Activated T-helper 9 cell treated with anti-CD3 and anti-CD28 coated beads, Interleukin-2, amount 50 U/mL, for 16 hours (primary cell): ENCODE data around the gene BRD1.
"Not testable (repeated sequence)": the region's sequence is repeated elsewhere in the genome, so short reads cannot be mapped to it uniquely, and the experiment has no call there.

ENCODE experiments used
- DNase-seq: peaks from one replicate; pipeline ENCODE4 v3.0.0-alpha.2; 2020; ENCODE audit warnings: low read depth

Gene BRD1

DNA sequence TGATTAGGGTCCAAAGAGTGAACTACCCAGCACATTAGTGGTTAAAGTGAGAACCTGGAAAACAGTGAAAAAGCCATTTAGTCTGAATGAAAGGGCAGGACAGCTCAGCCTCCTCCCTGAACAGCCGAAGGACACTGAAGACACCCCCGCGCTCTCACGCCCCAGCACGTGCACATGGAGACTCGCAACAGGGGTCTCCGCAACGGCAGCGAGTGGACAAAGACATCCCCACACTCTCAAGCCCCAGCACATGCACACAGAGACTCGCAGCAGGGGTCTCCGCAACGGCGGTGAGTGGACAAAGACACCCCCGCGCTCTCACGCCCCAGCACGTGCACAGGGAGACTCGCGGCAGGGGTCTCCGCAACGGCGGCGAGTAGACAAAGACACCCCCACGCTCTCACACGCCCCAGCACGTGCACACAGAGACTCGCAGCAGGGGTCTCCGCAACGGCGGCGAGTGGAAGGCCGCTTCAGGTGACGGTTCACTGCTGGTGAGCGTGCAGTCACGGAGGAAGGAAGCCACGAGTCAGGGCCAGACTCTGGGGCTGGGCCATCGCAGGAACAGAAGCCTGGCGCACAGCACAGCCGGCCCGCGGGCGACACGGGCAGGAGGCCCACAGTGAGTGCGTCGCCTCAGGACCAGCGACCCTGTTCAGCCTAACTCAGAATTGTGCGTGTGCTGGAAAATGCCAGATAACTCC lies 43.6 kb downstream of the BRD1 start:
- DNase-seq = no peak

DNA sequence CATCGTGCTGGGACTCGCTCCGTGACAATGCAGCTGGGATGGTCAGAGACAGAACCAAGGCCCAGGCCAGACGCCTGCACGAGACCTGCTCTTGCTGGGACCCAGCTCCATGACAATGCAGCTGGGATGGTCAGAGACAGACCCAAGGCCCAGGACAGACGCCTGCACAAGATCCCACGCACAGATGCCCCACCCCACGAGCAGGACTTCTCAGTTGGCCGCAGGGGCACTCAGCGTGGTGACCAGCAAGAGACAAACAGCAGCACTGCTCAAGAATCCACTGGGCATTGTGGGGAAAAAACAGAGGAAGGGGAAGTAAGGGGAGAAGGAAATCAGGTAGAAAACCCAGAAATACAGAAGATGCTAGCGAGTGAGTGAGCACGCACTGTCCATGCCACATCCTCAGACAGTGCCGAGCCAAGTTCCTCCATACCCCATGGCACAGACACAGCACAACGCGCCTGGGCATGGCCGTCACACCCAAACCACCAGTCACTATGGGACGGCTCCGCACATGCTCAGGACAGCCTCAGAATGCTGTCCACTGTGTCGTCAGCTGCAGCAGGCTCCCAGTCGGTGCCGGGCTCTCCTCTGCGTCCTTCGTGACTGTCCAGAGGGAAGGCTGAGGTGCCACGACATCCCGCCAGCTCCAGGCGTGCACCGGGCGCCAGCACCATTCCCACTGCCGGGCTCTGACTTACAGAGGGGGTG lies 44.5 kb downstream of the BRD1 start:
- DNase-seq = no peak

DNA sequence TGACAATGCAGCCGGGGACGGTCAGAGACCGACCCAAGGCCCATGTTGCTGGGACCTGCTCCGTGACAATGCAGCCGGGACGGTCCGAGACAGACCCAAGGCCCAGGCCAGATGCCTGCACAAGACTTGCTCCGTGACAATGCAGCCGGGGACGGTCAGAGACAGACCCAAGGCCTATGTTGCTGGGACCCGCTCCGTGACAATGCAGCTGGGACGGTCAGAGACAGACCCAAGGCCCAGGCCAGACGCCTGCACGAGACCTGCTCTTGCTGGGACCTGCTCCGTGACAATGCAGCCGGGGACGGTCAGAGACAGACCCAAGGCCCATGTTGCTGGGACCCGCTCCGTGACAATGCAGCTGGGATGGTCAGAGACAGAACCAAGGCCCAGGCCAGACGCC lies 45.8 kb downstream of the BRD1 start:
- DNase-seq = not testable (repeated sequence)

DNA sequence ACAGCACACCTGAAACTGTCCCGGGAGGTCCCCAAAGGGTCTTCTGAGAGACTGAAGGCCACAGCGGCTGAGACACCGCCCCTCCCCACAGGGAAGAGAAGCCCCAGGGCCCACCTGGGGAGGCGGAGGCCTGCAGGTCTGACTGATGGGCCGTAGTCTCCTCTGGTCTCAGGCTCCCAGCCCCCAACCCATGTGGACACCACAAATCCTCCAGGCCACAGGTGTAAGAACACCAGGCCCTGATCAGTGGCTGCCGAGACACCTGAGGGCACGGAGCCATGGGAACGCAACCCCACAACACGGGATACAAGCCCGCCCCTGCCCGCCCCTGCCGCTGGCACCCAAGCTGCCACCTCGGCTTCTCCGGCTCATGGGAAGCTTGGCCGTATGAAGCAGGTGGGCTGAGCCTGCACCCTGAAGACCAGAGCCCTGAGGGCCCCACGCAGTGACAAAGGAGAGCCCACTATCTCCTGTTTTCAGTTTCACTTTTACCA lies 46.3 kb downstream of the BRD1 start:
- no peak for DNase-seq

DNA sequence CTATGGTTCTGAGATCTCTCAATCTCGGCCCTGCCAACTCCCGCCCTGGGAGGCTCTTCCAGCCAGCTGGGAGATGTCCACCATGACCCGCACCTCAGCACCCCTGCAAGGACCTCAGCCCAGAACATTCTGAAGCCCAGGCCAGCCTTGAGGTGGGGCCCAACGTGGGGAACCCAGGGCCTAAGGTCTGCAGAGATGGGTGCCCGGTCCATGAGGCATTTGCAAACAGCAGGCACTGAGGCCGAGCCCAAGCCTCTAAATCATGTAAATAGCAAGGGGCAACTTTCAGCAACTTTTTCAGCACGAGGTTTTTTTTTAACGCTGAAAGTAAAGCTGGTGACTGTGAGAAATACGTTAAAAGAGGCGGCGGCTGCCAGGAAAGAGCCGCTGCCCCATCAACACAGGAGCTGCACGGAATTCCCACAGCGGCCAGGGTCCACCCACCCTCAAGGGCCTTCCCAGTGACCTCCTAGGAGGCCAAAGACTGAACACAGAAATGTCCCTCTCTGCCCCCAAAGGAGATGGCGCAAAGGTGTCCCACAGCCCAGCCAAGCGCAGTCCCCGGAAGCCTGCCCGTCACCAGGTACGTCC lies 46.9 kb downstream of the BRD1 start:
- no peak for DNase-seq

DNA sequence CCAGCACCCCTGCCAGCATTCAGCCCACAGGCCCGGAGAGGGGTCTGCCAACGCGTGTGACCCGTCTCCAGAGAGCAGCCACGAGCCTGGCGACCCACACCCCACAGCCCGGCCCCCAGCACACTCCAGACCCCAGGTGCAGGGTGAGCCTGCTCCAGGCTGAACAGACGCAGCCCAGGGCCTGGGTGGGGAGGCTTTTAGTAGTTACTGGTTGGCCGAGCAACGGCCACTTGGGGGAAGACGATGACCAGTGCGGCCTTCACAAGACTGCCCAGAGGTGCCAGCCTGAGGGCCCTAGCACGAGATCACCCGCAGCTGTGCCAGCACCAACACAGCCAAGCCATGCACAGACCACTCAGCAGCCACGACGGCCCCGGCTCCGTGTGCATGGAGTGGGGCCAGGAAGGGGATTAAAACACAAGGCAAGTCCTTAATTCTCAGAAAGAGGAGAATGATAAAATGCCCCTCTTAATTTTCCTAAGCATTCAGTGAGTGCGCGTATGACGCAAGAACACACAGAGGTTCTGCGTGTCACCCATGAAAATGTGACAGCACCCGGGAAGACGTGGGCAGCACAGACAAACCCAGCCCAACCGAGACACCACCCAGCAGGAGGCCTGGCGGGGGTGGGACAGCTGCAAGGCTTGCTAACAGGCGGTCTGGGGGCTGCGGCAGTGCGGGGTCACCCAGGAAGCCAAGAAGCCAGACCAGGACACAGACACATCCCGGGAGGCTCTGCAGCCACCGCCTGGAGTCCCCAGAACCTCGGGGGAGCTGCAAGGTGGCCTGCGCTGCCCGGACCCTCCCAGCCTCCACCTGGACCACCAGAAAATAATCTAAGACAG lies 47.6 kb downstream of the BRD1 start:
- DNase-seq = no peak

DNA sequence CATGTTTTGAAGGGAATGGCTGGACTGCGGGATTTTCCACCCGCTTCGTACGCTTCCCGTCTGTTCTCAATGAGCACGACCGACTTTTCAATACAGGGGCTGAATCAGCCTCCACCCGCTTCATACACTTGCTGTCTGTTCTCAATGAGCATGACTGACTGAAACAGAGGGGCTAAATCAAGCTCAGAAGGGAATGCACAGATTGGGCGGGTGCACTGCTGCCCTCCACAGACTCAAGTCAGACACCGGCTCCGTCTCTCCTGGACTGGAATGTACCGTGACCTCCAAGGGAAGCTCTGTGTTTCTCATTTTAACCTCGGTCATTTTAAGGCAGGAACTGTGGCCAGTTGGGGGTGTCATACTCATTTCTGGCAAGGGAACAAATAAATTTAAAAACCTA lies 48.5 kb downstream of the BRD1 start:
- DNase-seq = no peak

DNA sequence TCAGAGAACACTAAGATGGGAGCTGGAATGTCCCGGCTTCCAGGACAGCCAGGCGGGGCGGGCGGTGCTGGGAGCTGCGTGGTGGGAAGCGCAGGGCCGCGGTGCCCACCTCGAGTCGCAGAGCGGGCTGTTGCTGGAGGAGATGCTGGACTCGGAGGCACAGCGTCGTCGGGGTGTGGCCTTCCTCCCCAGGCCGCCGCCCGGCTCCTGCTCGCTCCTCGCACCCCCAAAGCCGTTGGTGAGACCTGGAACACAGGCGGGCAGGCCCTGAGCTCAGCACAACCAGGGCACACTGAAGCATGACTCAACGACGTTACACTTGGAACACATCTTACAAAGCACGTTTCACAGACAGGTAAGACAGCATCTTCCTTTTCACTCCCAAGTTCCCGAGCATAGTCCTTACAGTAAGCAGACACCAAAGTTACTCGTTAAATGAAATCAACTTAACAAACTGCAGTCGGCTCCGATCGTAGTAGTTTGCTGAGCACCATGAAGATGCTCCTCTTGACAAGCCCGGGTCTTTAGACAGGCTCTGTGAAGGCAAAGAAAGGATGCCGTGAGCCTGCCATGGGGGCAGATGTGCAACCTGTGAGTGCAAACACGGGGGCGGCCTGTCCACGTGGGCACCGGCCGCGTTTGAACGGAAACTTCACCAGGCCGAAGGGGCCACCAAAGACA lies 50.0 kb downstream of the BRD1 start:
- no peak for DNase-seq

DNA sequence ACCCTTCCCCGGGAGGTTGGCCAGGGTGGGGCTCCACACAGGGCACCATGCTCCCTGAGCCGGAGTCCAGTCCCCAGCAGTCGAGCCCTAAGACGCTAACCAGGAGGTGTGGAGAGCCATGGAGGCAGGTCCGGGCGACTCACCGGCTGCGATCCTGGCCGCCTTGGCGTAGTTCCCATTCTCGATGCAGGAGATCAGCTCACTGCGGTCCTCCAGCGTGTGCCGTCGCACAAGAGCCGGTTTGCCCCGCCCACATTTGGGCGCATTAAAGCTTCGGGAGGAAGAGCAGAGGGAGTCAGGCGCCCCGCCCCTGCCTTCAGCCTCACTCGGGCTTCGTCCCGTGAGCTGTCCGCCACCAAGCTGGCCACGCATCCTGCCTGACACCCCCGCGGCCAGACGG lies 50.8 kb downstream of the BRD1 start:
- DNase-seq = no peak

DNA sequence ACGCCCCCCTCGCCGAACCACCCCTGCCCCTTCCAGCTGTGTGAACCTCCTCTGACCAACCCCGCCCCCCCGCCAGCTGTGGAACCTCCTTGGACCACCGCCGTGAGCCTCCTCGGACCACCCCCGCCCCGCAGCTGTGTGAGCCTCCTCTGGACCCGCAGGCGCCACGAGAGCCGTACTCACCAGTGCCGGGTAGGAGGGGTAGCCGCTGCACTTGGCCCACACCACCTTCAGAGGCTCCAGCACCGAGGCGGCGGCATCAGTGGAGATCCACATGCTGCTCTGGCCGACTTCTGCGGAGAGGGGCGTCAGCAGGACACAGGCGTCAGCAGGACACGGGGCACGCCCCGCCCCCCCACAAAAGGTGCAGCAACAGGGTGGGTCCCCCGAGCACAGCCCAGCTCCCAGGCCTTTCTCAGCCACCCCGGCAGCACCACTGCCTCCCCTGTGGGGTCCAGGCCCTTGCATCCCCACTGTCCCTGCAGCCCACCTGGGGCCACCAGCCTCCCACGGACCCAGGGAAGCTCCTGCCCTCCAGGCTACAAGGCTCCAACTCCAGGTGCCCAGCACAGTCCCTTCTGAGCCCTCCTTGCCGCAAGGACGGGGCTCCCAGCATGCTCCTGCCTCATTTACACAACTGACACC lies 51.7 kb downstream of the BRD1 start:
- DNase-seq = no peak

DNA sequence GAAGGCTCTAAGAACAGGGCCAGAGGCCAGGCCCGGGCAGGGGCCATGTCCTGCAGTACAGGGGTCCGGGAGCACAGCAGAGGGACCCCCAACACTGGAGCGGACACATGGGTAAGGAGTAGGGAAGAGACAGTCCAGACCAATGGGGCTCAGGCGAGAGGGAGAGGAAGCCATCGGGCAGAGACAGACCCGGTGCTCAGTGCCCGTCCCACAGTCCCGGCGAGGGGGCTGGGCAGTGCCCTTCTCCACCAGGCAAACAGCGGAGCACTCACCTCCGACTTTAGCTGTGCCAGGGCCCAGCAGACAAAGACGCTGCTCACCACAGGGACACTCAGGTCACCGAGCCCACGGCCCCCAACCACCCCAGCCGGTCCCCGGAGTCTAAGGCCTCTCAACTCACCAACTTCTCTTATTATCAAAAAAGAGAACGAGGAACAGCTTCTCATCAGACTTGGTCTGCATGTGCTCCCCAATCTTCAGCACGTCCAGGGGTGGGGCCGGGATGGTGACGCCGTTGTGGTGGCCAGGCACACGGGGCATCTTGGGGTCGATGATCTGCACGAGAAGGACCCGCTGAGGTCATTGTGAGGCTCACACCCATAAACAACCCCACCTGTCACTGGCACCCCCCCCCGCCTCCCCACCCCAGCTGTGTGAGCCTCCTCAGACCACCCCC lies 52.3 kb downstream of the BRD1 start:
- no peak for DNase-seq

DNA sequence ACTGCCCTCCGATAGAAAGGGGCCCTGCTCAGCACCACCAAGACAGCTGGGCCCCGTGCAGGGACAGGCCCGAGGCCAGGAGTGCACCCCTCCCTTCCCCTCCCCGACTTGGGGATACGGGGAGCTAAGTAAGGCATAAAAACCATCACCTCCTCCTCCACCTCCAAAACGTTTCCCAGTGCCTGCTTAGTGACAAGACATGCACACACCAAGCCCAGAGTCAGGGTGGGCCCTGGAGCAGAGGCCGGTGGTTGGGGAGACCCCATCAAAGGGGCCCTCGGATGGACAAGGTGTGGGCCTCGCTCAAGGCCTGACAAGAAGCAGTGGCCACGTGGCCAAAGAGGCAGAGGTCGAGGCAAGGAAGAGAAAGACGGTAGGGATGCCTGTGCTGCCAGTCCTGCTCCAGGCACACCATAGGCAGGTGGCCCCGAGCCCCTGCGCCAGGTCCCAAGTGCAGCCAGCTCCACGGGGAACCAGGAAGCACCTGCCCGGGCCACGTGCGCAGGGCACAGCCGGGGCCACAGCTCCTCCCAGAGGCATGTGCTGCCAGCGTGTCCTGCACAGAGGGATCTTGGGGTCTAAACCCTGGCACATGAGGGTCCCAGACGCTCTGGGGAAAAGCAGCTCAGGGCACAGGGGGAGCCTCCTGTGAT lies 53.0 kb downstream of the BRD1 start:
- no peak for DNase-seq

DNA sequence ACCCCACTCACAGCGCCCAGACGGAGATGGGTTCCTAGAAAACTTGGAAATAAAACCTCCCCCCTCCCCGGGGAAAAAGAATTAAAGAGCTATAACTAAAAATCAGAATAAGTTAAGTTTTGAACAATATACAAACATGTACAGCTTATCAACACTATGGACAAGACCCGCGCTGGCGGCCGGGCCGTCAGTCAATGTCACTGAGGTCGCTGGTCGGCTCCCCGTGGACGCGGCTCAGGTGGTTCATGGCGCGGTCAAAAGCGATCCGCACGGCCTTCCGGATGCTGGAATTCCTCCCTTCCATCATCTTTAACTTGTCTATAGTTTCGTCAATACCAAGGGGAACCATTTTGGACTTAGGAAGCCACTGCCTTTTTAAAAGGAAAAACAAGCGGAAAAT lies 53.6 kb downstream of the BRD1 start:
- DNase-seq = no peak

DNA sequence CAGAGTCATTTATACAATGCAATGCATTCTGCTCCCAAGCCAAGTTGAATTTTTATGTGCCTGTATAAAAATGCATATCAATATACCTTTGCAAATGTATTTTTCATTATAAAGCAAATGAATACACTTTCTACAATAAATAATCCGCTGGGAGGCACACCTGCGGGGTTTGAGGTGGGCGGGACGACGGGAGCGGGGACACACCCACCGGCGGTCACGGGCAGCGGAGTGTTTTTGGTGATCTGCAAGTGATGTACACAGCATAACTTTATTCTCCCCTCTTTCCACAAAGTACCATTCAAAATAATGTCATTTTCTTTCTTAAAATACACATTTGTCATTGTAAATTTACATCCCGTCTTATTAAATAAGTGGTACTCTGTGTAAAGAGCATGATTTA lies 54.1 kb downstream of the BRD1 start:
- no peak for DNase-seq

DNA sequence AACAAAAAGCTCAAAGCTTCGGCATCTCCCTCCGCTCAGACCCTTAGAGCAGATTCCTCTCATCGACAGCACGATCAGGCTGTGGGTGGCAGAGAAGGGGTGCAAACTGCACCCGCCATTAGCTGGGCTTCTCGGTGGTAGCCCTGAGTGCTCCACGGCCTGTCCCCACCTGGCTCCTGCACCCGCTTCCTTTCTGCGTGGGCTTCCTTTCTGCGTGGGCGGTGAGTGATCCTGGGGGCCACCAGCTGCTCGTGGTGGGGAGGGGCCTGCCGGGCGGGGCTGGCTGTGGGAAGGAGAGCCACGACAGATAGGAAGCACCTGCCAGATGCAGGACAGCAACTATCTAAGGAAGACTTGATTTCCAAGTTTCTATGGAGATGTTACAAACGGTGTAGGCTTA lies 55.0 kb downstream of the BRD1 start:
- DNase-seq = no peak

DNA sequence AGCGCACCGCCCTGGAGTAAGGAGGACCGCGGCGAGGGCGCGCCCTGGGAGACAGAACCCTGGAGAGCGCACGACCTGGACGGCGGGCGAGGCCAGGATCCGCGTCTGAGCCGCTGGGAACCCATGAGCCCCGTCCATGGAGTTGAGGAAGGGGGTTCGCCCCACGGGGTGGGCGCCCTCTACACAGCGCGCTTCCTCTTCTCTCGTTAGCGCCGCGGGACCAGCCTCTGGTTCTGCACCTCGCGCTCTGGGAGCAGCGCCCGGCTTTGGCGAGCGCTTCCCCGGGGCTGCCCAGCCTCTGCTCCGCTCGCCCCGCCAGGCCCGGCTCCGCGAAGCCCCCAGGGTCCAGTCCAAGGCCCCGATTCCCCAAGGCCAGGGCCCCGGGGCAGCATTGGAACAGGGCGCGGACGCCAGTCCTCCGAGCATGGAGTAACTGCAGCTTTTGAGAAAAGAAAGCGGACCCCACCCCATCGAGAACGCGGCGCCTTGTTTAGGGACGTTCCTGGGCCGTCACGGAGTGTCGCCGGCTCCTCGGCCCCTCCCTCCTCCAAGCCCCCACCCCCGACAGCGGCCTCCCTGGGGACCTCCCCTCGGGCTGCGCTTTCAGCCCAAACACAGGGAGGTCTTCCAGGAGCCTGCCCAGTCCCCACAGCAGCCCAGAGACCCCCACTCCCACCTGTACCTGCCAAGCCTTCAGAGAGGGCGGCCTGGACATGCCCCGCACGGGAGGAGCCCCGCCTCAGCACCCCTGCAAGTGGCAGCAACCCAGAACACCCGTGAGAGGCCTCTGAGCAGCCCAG lies 56.2 kb downstream of the BRD1 start:
- DNase-seq = no peak

DNA sequence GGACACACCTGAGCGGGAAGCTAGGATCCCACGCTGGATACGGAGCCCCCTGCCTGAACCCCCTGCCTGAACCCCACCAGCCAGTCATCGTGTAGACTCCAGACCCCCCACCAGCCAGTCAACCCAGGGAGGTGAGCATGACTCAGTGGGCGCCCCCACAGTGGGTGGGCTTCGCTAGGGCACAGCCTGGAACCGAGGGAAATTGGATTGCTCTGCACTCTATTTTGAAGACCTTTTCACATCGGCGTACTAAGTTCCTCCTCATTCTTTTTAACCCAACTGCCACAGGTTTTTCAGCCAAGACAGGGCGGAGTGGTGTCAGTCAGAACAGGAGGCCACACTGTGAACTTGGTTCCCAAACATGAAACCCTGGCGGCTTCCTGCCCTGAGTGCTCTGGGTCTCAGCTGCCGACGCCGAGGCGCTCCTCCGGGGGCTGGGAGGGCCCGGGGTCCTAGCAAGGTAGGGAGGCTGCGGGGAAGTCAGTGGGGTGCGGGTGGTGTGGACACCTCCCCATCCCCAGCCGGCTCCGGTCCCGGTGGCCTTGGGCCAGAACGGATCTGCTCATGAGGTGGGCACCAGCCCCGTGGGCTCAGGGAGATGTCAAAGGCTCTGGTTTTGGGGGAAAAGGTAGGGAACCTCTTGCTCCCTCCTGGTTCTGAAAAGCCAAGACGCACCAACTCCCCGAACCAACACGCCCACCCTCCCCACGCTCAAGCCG lies 57.0 kb downstream of the BRD1 start:
- DNase-seq = no peak

DNA sequence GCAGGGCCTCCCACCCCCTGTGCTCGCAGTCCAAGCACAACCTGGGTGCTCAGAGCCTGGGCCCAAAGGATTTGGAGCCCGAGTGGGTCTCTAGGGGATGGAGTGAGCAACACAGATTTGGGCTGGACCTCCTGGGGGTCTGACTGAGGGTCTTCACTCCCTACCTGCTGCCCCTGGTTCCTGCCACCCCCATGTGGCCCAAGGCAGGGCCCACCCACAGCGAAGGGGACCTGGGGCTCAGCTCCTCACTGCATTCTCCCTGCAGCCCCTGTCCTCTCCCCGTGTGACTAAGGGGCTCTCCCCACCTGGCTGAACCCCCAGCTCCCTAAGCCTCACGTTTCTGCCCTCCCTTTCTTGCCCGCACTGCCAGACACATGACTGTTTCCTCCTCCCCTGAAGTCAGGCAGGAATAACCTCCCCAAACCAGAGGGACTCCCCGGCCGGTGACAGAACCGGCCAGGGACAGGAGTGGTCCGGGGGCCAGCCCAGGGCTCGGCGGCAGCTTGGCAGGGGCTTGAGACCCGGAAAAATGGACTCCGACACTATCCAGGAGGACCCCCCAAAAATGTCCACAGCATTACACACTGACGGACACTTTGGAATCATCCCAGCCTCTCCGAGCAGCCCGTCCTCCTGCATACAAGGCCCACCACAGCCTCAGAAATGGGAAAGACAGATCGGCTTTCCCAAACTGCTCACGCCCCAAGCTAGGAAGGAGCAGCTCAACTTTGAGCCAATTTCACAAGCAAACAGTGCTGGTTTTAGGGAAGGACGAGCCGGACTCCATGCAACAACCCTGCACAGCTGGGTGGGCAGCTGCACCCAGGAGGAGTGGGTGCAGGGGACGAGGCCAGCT lies 57.8 kb downstream of the BRD1 start:
- no peak for DNase-seq
